Measurements from ENCODE around the gene EDN3. TPM values are rescaled to one million over a fixed set of nuclear protein-coding genes. Genes with fewer than 3 reads are reported as not detected.

Gene EDN3
- total and polyA plus RNA-seq, 9 of the 15 experiments (the other 6 are each of a cell fraction or from before 2014, with no cell fraction given): not detected

GRCh38 chr20:59346061-59346460 lies 45.6 kb downstream of the EDN3 start:
- Histone ChIP-seq H3K9me1 (ENCODE audit: control insufficient read depth, insufficient read depth, low read length) (no peaks in the 10 kb centered on the region), H3K27ac (ENCODE audit: extremely low read depth, low read depth, low read length) (no peak overlapping the region), H3K4me1 (replicated peaks in 1 of 2; ENCODE audit: control insufficient read depth in 2 of 2, insufficient read depth in 2 of 2, low read length in 2 of 2) (no peaks in the 10 kb centered on the region), H3K9me3 (replicated peaks; ENCODE audit: control insufficient read depth, insufficient read depth, low read depth, low read length) (no peaks in the 10 kb centered on the region), H3K79me2 (ENCODE audit: control insufficient read depth, insufficient read depth, low read length) (no peaks in the 10 kb centered on the region), H3K36me3 (ENCODE audit: control insufficient read depth, insufficient read depth, low read length) (no peaks in the 10 kb centered on the region), H4K20me1 (replicated peaks; ENCODE audit: control insufficient read depth, insufficient read depth, low read length) (no peaks in the 10 kb centered on the region), H2AFZ (ENCODE audit: low read depth, low read length) (no peak overlapping the region), H3K27me3 (ENCODE audit: control insufficient read depth in 2 of 2, insufficient read depth in 2 of 2, low read length in 2 of 2) (no peaks in the 10 kb centered on the region), H3K4me3 (no peak overlapping the region), H3K4me2 (ENCODE audit: insufficient read depth, low read length) (no peak overlapping the region), H3K9ac (ENCODE audit: insufficient read depth in 1 of 2, low read depth in 2 of 2, low read length in 2 of 2) (no peak overlapping the region)
- TF ChIP-seq PHF20 (IDR thresholded peaks at IDR 0.05; ENCODE audit: partially characterized antibody) (no peak), FOXJ2 (tag; IDR thresholded peaks at IDR 0.05) (no peak), ATF7 (IDR thresholded peaks at IDR 0.05) (no peak), POLR2AphosphoS2 (IDR thresholded peaks at IDR 0.05; ENCODE audit: low read length) (no peak), NFE2L1 (tag; IDR thresholded peaks at IDR 0.05; ENCODE audit: borderline replicate concordance, low read depth) (no peak), PTTG1 (tag; IDR thresholded peaks at IDR 0.05; ENCODE audit: low read depth) (no peak), ETS2 (tag; IDR thresholded peaks at IDR 0.05; ENCODE audit: borderline replicate concordance, poor library complexity, severe bottlenecking) (no peak), CCNT2 (IDR thresholded peaks at IDR 0.05; ENCODE audit: borderline replicate concordance, extremely low read depth, insufficient read length, low read depth, low read length) (no peak), RBM39 (optimal IDR thresholded peaks at IDR 0.05; ENCODE audit: low read depth, low read length) (no peak), POLR2G (IDR thresholded peaks at IDR 0.05; ENCODE audit: low read depth, low read length) (no peak), ZNF511 (CRISPR knock-in tag; IDR thresholded peaks at IDR 0.05) (no peak), ZFPM2 (CRISPR knock-in tag; IDR thresholded peaks at IDR 0.05) (no peak), ZNF764 (CRISPR knock-in tag; IDR thresholded peaks at IDR 0.05; ENCODE audit: low read depth) (no peak), KLF16 (IDR thresholded peaks at IDR 0.05) (no peak)
- TF ChIP-seq, protein P1, sequence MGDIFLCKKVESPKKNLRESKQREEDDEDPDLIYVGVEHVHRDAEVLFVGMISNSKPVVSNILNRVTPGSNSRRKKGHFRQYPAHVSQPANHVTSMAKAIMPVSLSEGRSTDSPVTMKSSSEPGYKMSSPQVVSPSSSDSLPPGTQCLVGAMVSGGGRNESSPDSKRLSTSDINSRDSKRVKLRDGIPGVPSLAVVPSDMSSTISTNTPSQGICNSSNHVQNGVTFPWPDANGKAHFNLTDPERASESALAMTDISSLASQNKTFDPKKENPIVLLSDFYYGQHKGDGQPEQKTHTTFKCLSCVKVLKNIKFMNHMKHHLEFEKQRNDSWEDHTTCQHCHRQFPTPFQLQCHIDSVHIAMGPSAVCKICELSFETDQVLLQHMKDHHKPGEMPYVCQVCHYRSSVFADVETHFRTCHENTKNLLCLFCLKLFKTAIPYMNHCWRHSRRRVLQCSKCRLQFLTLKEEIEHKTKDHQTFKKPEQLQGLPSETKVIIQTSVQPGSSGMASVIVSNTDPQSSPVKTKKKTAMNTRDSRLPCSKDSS (IDR thresholded peaks at IDR 0.05; ENCODE audit: low read depth, partially characterized antibody): no peak
- TF ChIP-seq, protein P2, sequence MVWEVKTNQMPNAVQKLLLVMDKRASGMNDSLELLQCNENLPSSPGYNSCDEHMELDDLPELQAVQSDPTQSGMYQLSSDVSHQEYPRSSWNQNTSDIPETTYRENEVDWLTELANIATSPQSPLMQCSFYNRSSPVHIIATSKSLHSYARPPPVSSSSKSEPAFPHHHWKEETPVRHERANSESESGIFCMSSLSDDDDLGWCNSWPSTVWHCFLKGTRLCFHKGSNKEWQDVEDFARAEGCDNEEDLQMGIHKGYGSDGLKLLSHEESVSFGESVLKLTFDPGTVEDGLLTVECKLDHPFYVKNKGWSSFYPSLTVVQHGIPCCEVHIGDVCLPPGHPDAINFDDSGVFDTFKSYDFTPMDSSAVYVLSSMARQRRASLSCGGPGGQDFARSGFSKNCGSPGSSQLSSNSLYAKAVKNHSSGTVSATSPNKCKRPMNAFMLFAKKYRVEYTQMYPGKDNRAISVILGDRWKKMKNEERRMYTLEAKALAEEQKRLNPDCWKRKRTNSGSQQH (CRISPR knock-in tag; IDR thresholded peaks at IDR 0.05): no peak
- ATAC-seq (no peak), DNase-seq (ENCODE audit: extremely low read depth in 1 of 4, low spot score in 3 of 4) (no peak), FAIRE-seq (no peak)
- ChIA-PET POLR2A (no interaction called here), CTCF (ENCODE audit: low intra/inter-chr PET ratio) (no interaction called here)
- 0% methylated on average over 2 of the region's 2 CpGs for WGBS (ENCODE audit: insufficient coverage, low coverage, missing lambda C conversion rate)
- intact Hi-C loops (cut with micrococcal nuclease): no loop called here
- no TSS peak for BruUV-seq (replicated peaks)
- in situ Hi-C loops (cut with MboI): no loop called here

All from K562 (cell line).